GM19043 (cell line): ENCODE data around the gene EIF5.

Experiments
- ATAC-seq: cut with Tn5 transposase; IDR thresholded peaks from one replicate; pipeline ENCODE4 v1.9.1; 2021; ENCODE audit warnings: low read depth; ENCODE audit not compliant: unreplicated experiment

Gene EIF5

DNA sequence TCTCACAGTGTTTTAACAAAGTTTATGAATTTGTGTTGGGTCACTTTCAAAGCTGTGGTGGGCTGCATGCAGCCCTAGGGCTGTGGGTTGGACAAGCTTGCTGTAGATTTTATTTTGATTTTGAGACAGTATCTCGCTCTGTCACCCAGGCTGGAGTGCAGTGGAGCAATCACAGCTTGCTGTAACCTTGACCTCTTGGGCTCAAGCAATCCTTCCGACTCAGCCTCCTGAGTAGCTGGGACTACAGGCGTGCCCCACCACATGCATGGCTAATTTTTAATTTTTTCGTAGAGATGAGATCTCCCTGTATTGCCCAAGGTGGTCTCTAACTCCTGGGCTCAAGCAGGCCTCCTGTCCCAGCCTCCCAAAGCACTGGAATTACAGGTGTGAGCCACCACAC, 56.6 kb downstream of the EIF5 start:
- no peak for ATAC-seq

DNA sequence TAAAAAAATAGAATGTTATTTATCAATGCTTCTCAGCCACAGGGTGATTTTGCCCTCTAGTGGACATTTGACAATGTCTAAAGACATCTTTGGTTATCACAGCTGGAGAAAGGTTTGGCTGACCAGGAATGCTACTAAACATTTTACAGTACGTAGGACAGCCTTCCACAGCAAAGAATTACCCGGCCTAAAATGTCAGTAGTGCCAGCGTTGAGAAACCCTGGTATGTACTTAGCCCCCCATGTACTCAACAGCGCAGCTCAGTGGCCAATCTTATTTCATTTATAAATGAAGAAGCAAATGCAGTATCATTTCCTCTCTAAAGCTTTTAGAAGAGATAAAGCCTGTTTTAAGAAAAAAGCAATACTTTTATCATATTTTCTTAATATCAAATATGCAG, 57.0 kb downstream of the EIF5 start:
- ATAC-seq: no peak

GRCh38 chr14:103392106-103392505, 58.1 kb downstream of the EIF5 start:
- ATAC-seq: no peak

DNA sequence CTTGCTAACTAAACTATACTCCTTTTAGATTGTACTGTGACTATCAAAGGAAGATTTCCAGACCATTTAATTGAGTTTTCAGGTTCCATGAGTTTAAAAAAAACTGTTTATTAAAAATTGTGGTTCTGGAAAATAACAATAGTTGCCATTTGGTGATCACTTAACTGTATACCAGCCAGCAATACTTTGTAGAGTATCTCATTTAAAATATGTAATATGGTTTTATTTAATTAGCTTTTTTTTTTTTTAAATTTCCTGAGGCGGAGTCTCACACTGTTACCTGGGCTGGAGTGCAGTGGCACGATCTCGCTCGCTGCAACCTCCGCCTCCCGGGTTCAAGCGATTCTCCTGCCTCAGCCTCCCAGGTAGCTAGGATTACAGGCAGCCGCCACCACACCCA, 58.5 kb downstream of the EIF5 start:
- no peak for ATAC-seq

DNA sequence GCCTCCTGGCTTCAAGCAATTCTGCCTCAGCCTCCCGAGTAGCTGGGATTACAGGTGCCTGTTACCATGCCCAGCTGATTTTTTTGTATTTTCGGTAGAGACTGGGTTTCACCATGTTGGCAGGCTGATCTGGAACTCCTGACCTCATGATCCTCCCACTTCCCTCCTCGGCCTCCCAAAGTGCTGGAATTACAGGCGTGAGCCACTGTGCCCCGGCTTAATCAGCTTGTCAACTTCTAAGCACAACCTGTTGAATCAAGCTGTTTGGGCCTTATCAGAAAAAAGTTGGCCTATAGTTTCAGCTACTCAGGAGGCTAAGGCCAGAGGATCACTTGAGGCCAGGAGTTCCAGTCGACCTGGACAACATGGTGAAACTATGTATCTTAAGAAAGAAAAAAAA, 59.0 kb downstream of the EIF5 start:
- no peak for ATAC-seq

DNA sequence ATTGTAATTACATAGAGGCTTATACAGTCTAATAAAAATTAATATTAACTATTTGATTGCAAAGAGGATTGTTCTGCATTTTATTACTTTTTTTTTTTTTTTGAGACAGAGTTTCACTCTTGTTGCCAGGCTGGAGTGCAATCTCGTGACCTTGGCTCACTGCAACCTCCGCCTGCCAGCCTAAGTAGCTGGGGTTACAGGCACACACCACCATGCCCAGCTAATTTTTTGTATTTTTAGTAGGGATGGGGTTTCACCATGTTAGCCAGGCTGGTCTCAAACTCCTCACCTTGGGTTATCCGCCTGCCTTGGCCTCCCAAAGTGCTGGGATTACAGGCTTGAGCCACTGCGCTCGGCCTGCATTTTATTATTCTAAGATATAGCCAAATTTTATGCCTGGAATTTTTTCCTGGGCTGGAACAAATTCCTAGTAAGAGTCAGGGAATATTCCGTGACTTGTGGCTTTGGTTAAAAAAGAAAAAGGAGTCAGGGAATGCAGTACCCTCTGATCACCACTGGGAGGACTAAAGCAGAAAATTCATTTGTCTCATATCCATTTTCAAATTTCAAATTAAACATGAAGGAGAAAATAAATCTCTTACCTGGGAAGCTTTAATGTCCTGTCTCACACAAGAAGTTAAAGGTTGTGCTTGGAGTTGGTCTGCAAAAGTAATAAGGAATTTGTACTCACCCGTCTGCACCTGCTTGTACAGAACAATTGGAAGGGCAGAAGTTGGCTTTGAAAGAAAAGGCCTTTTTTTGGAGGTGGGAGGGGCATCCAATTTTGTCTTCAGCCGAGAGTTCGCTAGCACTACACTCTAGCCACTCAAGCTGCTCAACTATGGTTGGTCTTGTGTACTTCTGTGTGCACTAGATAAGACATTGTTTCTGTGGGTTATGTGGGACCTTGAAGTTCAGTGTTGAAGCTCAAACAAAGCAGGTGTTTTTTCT, 59.9 kb downstream of the EIF5 start:
- ATAC-seq: no peak
